ENCODE measurements around the gene MSLN.
"Not testable (repeated sequence)": the region's sequence is repeated elsewhere in the genome, so short reads cannot be mapped to it uniquely, and the experiment has no call there.

The MSLN gene

GRCh38 chr16:735982-736453, 24.5 kb upstream of the MSLN start:
- FAIRE-seq: no peak

- FAIRE-seq: no peak
Measured at GRCh38 chr16:736936-737481, 23.5 kb upstream of the MSLN start.

GRCh38 chr16:739560-740458, 20.7 kb upstream of the MSLN start:
- FAIRE-seq: no peak

- no peak for FAIRE-seq
Measured at GRCh38 chr16:740459-740763, 20.1 kb upstream of the MSLN start.

GRCh38 chr16:740764-741505, 19.6 kb upstream of the MSLN start, which contains the start of gene CIAO3:
Gene CIAO3 (minus strand): TSS chr16:740997. CDS start chr16:740985, 12 bp downstream.
- FAIRE-seq: no peak

- no peak for FAIRE-seq
Measured at GRCh38 chr16:741986-742629, 18.4 kb upstream of the MSLN start.

- FAIRE-seq: not testable (repeated sequence)
Measured at GRCh38 chr16:742894-743293, 17.6 kb upstream of the MSLN start.

GRCh38 chr16:743794-744500, 16.6 kb upstream of the MSLN start:
- no peak for FAIRE-seq

- no peak for FAIRE-seq
Measured at GRCh38 chr16:745739-746138, 14.8 kb upstream of the MSLN start.

GRCh38 chr16:746637-747036, 13.9 kb upstream of the MSLN start:
- no peak for FAIRE-seq

GRCh38 chr16:747978-748746, 12.4 kb upstream of the MSLN start:
- FAIRE-seq: no peak

GRCh38 chr16:749010-749409, 11.5 kb upstream of the MSLN start:
- no peak for FAIRE-seq

GRCh38 chr16:750485-750884, 10.0 kb upstream of the MSLN start:
- no peak for FAIRE-seq

- no peak for FAIRE-seq
Measured at GRCh38 chr16:751152-752006, 9.2 kb upstream of the MSLN start.

GRCh38 chr16:752007-752312, 8.6 kb upstream of the MSLN start:
- no peak for FAIRE-seq

GRCh38 chr16:754121-754607, 6.4 kb upstream of the MSLN start:
- FAIRE-seq: not testable (repeated sequence)

GRCh38 chr16:754656-755055, 5.9 kb upstream of the MSLN start:
- FAIRE-seq: no peak

GRCh38 chr16:756428-756827, 4.1 kb upstream of the MSLN start:
- no peak for FAIRE-seq

GRCh38 chr16:759110-759910, 1.2 kb upstream of the MSLN start:
- no peak for FAIRE-seq

- FAIRE-seq: no peak
Measured at GRCh38 chr16:760065-760464, 469 bp upstream of the MSLN start.
